BE2C (cell line): ENCODE results near the gene TRIM15.

Source experiments
- DNase-seq: peaks from one replicate; pipeline ENCODE4 v3.0.0-alpha.2; 2020
- H3K27me3 ChIP-seq: fragments of 250-450 bp; sonication (Bioruptor Pico); 2 replicates; pipeline ENCODE4 v1.5.1; 2020; ENCODE audit warnings: mild to moderate bottlenecking
- H3K36me3 ChIP-seq: fragments of 250-450 bp; sonication (Bioruptor Pico); 2 replicates; pipeline ENCODE4 v1.5.1; 2020; ENCODE audit warnings: mild to moderate bottlenecking
- H3K4me1 ChIP-seq: fragments of 250-450 bp; sonication (Bioruptor Pico); 2 replicates; pipeline ENCODE4 v1.5.1; 2020
- H3K4me3 ChIP-seq: 2 replicates; pipeline ENCODE4 v1.5.1; 2011; ENCODE audit warnings: low read depth, low read length
- H3K9me3 ChIP-seq: fragments of 250-450 bp; sonication (Bioruptor Pico); 2 replicates; pipeline ENCODE4 v1.5.1; 2020
- TF ChIP-seq, protein P1 (sequence below): IDR thresholded peaks from 2 replicates; pipeline ENCODE4 v1.5.1; 2012; ENCODE audit warnings: mild to moderate bottlenecking, low read depth, low read length

Gene TRIM15

DNA sequence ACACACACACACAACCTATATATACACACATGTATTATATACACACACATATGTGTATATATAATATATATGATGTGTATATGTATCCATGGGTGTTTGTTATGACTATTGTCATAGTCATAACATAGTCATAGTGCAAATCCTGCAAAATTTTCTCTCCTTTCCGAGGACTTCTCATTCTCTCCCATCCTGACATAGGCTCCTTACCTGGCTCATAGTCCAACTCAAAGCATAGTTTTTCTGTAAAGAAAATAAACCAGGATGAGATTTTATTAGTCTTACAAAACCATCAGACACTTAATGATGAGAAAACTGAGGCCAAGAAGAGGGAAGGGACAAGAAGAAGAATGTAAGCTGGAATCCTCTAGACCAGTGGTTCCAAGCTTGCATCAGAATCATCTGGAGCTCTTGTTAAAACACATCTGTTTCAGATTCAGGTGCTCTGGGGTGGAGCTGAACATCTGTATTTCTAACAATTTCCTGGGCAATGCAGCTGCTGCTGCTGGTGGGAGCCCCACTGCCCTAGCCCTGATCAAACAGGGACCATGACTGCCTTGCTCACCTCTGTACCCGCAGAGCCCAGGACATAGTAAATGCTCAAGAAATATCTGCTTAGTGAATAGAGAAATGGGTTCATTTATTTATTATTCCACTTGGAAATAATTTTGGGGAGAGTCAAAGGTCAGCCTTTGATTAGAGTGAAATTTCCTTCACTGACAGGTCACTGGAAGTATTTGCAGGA, 7.7 kb upstream of the TRIM15 start:
- peaks cover 28% of the 10 kb centered on the region for H3K27me3 ChIP-seq
- no peak overlapping the region for H3K4me3 ChIP-seq
- no peak for DNase-seq
- H3K9me3 ChIP-seq: no peaks in the 10 kb centered on the region
- H3K36me3 ChIP-seq: no peaks in the 10 kb centered on the region
- H3K4me1 ChIP-seq: no peaks in the 10 kb centered on the region
- TF ChIP-seq, protein P1, sequence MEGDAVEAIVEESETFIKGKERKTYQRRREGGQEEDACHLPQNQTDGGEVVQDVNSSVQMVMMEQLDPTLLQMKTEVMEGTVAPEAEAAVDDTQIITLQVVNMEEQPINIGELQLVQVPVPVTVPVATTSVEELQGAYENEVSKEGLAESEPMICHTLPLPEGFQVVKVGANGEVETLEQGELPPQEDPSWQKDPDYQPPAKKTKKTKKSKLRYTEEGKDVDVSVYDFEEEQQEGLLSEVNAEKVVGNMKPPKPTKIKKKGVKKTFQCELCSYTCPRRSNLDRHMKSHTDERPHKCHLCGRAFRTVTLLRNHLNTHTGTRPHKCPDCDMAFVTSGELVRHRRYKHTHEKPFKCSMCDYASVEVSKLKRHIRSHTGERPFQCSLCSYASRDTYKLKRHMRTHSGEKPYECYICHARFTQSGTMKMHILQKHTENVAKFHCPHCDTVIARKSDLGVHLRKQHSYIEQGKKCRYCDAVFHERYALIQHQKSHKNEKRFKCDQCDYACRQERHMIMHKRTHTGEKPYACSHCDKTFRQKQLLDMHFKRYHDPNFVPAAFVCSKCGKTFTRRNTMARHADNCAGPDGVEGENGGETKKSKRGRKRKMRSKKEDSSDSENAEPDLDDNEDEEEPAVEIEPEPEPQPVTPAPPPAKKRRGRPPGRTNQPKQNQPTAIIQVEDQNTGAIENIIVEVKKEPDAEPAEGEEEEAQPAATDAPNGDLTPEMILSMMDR: no peak

DNA sequence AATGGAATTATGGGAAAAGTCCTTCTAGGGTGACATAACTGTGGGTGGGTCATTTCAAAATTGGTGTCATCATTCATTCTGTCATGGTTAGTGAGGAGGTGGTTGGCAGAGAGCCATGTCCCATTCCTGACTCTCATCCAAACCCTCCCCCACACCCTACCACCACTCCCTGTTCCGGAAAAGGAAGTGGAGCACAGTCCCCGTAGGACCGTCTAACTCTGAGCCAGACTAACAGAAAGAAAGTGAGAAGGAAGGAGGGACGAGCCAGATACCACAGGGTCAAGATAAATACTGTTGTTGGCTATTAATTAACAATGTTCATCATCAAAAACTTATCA, 7.1 kb upstream of the TRIM15 start:
- peak; percentile 34 for DNase-seq
- peaks cover 24% of the 10 kb centered on the region for H3K27me3 ChIP-seq
- TF ChIP-seq, protein P1: no peak
- H3K9me3 ChIP-seq: no peaks in the 10 kb centered on the region
- no peak overlapping the region for H3K4me3 ChIP-seq
- H3K36me3 ChIP-seq: no peaks in the 10 kb centered on the region
- no peaks in the 10 kb centered on the region for H3K4me1 ChIP-seq

DNA sequence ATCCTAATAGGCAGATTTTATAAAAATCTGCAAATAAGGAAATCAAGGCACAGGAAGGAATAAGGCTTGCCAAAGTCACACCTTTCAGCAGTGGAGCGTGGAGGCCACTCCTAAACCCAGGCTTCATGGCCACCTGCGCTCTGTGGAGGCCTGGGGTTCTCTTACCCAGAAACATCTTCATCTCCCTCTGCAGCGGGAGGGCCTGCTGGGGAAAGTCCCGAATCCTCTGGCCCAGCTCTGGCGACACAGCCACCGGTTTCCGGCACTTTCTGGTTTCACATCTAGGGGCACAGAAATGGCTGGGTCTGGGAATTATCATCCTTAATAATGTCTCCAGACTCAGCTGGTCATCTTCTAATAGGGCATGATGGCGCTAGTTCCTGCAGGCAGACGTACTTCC, 6.6 kb upstream of the TRIM15 start:
- no peaks in the 10 kb centered on the region for H3K36me3 ChIP-seq
- H3K4me3 ChIP-seq: no peak overlapping the region
- no peaks in the 10 kb centered on the region for H3K9me3 ChIP-seq
- peaks cover 24% of the 10 kb centered on the region for H3K27me3 ChIP-seq
- H3K4me1 ChIP-seq: no peaks in the 10 kb centered on the region
- TF ChIP-seq, protein P1: no peak
- DNase-seq: no peak

DNA sequence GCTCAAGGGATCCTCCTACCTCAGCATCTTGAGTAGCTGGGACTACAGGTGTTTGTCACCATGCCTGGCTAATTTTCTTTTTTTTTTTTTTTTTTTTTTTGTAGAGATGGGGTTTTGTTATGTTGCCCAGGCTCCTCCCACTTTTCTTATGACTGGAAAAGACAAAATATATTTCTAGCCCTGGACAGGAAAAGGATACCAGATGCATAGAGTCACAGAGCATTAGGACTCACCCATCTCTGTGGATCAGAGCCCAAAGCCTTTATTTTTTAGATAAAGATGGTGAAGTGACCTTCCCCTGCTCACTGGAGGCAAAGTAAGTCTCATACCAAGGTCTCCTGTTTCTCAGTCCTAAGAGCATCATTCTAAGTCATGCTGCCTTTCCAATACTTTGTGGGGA, 5.8 kb upstream of the TRIM15 start:
- TF ChIP-seq, protein P1: no peak
- Histone ChIP-seq H3K27me3 (peaks cover 24% of the 10 kb centered on the region), H3K9me3 (no peaks in the 10 kb centered on the region), H3K4me3 (no peak overlapping the region), H3K36me3 (no peaks in the 10 kb centered on the region), H3K4me1 (no peaks in the 10 kb centered on the region)
- no peak for DNase-seq

DNA sequence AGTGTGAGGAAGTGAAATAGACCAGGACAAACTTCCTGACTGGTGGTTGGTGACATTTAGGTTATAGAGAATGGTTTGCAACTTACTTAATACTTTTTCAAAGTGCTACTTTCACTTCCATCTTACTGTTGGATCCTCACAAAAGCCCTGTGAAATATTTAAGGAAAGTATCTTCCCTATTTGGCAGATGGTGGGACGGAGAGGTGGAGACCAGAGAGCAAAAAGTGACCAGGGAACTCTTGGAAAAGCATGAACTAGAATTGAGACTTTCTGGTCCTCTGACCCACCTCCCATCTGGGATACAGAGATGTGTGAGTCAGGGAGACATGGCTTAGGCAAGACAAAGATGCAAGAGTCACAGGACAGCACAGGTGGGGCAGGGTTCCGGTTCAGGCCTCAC, 5.3 kb upstream of the TRIM15 start:
- Histone ChIP-seq H3K36me3 (no peaks in the 10 kb centered on the region), H3K4me3 (no peak overlapping the region), H3K27me3 (peaks cover 24% of the 10 kb centered on the region), H3K9me3 (no peaks in the 10 kb centered on the region), H3K4me1 (no peaks in the 10 kb centered on the region)
- DNase-seq: no peak
- TF ChIP-seq, protein P1: no peak

DNA sequence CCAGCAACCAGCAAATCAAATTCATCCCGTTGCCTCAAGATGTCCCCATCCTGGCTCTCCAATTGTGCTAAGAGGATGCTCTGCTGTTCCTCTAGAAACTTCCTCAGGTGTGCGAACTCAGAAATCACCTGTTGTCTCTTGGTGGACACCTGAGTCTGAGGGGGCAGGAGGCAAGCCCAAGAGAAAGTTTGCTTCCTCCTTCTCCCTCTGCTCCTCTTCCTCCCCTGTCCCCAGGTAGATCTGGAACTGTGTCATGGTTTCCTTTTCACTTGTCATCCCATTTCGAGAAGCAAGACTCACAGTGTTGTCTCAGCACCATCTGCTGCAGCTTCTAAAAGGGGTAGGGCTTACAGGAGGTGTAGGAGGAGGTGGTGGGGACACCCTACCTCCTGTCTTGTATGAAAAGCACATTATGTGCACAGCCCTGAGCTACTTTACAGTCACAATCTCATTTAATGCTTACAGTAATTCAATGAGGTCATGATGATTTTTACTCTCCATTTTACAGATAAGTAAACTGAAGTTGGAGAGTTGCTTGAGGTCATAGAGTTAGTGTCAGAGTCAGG, 4.8 kb upstream of the TRIM15 start:
- H3K4me1 ChIP-seq: no peaks in the 10 kb centered on the region

More for the DNA sequence above, 4.8 kb upstream of the TRIM15 start:
- no peaks in the 10 kb centered on the region for H3K9me3 ChIP-seq
- H3K4me3 ChIP-seq: no peak overlapping the region
- H3K27me3 ChIP-seq: peaks cover 24% of the 10 kb centered on the region
- no peak for DNase-seq
- H3K36me3 ChIP-seq: no peaks in the 10 kb centered on the region
- TF ChIP-seq, protein P1: no peak
